HG03025 (cell line): ENCODE data around the gene IFIH1.

ENCODE experiments used
- ATAC-seq: cut with Tn5 transposase; IDR thresholded peaks from one replicate; pipeline ENCODE4 v1.9.1; 2021; ENCODE audit warnings: mild to moderate bottlenecking, moderate library complexity; ENCODE audit not compliant: unreplicated experiment, low FRiP score

The IFIH1 gene

DNA sequence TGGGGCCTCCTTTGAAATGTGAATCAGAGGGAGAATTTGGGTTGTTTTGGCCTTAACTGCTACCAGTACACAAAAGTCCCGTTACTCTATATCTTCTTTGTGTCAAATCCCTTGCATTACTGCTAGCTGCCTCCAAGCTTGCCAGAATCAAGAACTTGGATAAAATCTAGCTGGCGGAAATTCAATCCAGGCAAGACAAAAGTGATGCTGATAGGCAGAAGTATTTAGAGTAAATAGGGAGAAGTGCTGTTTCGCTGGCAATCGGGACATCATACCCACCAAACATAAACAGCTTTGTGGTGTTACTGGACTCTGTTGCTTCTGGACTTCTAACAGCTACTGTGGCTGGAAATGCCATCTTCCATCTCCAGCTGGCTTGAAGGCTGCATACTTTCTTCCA is 2.5 kb downstream of the IFIH1 start:
- no peak for ATAC-seq

DNA sequence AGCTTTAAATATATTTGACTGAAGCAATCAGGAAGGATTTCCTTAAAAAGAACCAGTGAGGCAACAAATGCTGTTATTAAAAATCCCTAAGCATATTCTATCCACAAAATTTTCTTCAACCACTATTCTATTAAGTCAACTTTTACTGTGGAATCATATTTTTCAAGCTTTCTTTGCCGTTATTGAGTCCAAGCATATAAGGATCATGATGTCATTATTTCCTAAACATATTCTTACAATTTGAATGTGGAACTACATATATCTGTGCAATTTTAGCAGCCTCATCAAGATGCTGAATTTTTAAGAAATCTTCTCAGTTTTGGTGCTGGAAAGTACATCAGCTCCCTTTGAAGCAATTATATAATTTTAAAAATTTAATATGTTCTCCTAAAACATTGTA is 5.6 kb downstream of the IFIH1 start:
- ATAC-seq: no peak

DNA sequence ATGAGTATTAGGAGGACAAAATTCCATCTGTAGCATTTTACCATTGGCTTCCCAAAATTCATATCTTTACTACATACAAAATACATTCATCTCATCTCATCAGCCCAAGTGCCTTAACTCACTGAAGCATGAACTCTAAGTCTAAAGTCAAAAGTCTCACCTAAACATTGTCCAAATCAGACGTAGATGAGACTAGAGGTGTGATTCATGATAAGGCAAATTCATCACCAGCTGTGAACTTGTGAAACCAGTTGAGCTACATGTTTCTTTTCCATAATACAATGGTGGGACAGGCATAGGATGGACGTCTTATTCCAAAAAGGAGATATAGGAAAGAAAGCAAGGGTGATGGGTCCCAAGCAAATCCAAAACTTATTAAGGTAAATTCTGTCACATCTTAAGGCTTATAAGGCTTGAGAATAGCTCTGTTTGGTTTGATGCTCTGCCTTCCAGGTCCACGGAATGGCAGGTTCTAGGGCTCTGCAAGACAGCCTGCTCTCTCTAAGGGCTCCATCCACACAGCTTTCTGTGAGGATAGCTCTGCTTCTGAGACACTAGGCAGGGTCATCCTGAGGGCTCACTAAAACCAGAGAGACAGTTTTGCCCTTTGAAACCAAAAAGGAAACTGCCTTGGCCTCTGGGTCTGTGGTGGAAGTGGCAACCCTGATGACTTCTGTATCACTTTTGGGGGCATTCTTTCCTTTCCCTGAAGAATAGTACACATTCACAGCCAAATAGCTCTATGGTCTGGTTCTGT is 9.6 kb downstream of the IFIH1 start:
- no peak for ATAC-seq

DNA sequence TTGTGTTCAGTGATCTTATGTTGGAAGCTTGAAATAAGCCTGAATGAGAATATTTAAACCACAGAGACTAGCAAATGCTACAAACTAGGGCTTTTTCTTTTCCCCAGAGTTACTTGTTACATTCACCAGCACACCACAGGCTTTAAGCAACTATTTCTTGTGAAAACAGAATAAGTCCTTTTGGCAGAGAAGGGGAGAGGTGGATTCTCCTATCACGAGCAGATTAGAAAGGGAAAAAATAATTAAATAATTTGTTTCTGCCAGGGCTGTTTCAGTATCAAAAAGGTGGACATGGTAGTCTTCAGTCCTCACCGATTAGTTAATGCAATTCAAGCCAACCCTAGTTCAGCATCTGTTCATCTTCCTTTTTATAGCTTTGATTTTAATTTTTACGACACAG is 12.6 kb downstream of the IFIH1 start:
- no peak for ATAC-seq

DNA sequence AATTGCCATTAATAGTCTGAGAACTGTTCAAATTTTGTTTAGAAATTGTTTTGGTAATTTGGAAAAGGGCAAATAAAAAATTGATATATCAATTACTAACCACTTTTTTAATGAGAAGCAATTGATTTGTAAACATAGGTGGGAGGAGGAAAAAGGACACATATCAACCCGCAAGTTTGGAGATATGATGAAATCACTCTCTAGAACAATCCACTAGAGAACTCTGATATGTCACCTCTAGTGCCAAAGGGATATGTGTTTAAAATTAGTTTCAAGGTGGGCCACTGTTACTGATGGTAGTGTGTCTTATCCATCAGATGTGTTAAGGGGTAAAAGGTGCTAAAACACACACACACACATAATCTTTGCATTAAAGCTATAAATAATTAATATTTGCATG is 16.6 kb downstream of the IFIH1 start:
- no peak for ATAC-seq

DNA sequence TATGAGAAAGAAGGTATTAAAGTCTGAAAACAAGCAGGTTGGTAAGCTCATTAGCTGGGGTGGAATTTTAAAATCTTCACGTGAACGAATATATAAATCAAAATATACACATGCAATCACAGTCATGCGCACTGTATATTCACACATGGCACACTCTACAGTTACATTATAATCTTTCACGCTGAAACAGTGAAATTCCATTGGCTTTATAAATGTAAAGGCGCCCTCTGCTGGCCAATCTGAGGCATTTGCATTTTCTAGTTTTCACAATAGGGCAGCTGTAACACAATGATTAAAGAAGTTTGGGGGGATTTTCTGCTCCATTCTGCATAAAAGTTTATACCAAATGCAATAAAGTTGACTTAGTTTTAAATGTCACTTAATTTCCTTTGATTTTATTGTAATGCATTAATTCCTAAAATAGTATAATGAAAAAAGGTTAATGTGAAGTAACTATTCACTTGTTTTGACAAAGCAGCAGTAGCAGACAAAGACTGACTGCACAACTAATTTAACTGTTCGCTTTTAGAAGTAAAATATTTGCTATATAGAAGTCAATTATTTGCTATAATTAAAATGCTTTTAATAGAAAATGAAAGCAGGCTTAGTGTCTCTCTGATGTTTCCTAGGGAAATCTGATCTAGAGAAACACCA is 17.2 kb downstream of the IFIH1 start:
- ATAC-seq: peak; percentile 69

DNA sequence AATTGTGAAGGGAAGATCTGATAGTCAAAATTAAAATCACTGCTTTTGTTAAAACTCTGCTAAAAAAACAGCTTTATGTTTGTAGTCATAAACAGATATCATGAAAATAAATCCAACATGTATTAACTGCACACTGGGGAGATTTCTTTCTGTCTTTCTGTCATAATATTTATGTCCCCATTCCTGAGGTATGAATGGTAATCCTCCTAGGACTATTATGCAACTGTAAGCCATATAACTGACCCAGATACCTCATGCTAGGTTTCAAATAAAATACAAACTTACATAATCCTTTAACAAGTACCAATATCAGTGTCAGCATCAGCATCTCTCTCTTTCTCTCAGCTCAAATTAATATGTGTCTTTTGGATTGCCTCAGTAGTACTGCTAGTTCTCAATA is 18.2 kb downstream of the IFIH1 start:
- no peak for ATAC-seq

DNA sequence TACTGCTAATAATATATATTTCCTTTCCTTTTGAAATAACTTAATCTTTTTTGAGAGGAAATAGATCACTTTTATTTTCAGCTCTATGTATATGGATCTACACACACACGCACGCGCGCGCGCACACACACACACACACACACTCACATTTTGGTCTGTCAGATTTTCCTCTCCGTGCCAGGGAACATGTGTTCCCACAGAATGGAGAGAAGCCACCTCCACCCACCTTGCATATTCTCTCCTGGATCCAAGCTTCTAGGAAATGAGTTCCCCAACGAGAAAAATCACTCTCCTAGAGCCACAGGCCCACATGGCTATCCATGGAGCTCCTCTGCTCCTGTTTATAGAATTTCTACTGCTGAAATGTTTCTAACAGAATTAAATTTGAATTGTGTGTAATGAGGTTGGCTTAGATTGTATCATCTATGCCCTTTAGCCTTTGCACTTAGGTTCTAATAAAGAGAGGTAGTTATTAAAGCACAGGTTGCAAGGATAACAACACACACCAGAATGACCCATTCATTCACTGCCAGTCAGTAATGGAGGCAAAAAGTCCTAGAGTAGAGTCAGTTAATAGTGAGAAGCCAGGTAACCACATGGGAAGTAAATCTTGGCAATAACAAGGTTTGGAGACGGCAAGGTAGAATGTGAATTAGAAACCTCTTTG is 19.7 kb downstream of the IFIH1 start:
- no peak for ATAC-seq

DNA sequence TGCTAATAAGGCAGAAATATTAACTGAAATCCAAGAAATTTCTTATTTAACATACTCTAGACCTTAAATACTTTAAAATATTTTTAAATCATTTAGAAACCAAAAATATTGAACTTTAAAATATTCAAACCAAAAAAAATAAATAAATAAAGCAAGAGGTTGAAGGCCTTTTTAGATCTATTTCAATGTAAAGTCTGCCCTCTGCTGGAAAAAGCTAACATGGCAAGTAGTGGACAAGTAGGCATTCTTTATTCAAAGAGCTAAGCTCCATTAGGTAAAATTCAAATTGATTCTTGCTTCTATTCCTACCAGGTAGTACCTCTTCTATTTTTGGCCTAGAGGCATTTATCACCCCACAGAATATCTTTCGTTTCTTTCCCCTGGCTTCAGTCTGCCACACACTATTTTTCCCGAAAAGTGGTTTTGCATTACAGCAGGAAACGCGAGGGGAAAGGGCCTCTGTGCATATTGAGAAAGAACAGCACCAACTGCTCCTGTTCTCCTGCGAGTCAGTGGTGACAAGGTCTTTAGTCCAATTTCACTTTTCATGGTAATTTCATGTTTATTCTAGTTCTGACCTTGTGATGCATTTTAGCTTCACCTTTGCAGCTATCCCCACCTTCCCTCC is 20.4 kb downstream of the IFIH1 start:
- ATAC-seq: peak; percentile 62

DNA sequence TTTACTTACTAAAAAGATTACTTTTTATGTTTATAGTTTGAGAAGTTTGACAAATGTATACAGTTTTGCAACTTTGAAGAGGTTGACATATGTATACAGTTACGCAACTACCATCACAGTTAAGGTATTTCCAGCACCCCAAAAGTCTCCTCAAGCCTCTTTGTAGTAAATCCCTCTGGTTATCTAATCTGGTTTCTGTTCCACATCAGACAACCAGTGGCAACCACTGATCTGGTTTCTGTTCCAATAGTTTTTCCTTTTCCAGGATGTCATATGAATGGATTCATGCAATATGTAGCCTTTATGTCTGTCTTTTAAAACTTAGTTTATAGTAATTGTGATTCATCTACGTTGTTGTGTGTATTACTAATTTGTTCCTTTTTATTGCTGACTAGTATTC is 23.5 kb downstream of the IFIH1 start:
- ATAC-seq: no peak

DNA sequence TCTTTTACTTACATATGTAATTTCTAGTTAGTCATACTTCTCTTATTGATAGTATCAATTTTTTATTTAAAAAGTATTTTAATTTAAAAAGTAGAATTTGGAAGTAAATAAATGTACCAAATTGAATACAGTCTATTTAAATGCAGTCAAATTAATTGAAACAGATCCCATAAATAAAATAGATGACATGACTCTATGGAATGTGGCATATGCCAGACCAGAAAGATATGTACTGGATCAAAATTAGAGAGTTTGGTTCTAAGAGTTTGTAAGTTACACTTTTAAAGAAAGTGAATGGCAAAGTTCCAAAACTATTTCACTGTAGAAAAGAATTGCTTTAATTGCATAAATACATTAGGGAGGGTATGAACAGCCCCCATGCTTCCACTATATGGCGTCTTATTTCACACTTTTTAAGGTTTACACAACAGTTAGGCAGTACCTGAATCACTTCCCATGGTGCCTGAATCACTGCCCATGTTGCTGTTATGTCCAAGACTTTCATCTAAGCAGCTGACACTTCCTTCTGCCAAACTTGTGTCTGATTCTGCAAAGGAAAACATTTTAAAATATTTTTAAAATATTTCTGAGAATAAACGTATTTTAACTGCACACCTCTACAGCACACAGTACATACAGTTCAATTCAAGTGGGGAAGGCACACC is 25.2 kb downstream of the IFIH1 start:
- no peak for ATAC-seq

DNA sequence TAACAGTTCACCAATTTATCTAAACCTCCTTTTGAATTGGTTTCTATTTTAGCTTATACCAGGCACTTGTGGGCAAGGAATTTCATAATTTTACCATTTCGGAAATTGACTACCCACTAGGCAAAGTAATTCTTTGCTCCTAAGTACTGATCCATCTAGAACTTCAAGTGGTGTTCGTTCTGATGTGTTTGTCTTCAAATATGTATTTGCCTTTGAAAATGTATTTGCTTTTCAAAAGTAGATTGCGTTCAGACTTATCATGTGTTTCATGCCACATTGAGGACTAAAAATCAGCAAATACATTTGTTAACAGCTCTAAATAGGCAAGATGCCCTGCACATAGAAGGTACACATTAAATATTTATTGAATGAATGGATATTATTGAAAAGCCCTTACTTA is 26.7 kb downstream of the IFIH1 start:
- no peak for ATAC-seq

DNA sequence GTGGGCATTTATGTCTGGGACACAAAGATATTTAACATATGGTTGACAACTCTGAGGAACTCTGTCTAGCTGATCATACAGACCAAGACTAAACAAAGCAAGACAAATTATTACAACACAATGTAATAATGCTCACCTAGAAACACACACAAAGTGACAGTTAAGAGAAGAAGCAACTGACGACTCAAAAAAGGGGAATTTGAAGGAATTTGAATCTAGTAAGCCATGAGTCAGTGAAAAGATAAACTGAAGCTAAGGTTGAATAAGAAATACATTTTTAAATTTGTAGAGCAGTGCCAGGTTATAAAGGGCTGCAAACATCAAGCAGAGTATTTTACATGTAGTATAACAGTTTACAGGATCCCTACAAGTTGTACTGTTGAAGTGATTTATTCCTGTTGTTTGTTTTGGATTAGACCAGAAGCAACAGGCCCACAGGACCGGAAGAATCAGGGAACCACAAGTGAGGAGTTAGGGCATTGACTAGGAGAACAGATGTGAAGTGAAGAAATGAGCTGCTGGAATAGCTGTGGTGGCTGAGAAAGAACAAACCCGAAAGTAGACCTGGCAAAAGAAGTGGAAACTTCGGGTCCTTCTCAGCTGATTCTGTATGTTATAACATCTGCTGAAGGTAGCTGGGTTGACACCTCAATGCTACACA is 35.6 kb downstream of the IFIH1 start:
- ATAC-seq: no peak

DNA sequence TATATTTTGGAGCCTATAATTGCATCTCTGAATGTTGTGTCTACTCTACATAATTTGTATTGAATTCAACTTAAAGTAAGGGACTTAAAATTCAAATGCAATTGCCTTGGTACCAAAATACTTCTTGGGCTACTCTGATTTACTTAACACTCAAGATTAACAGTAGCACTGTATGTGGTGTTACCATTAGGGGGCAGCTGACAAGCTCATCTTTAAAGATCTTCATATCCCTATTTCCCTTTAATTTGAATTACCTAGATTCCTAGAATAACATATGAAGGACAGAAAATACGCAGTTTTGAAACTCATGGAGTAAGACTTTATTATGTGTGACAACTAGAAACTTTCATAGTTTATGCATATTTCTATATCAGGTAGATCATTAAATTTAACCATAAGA is 37.8 kb downstream of the IFIH1 start:
- ATAC-seq: no peak

DNA sequence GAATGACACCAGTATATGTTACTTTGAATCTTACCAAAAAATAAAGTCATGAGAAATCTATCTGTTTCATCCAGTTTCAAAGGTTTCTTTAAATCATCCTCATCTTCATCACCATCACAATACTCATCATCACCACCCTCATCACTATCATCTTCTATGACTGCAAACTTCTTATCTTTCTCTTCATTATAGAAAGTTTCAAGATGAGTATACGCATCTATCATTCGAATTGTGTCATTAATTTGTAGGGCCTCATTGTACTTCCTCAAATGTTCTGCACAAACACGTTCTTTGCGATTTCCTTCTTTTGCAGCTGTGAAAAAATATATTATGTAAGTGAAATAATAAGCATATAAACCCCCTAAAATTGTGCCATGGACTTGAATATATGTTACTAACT is 41.1 kb downstream of the IFIH1 start:
- ATAC-seq: no peak

DNA sequence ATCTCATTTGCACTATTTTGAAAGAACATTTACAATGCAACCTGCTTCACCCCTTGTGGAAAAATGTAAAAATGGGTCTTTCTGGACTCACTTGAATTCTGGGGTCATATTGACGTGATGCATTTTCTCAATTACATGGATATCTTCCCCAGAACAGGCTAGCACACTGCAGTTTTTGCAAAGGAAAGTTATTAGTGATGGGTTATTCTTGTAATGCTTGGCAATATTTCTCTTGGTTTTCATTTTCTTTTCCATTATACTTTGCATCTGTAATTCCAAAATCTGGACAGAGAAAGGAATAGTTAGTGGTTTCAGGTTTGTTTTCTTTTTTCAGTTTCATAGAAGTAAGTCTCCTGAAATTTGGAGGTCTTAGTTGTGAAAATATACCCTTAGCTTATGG is 50.5 kb downstream of the IFIH1 start:
- no peak for ATAC-seq

DNA sequence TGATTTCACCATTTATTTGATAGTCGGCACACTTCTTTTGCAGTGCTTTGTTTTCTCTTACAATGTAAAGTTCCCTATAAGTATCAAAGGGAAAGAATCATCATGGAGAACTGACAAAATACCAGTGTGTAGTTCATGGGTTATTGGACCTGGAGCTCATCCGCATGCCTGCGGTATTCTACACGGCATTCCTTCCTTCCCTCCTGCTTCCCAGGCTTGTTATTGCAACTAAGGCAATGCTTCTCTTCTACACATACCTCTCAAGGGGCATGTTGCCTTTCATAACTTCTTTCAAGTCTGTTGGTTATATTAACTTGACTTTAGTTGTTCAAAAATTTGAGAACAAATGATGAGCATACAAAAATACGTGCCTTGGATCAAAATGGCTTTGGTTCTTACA is 51.0 kb downstream of the IFIH1 start:
- ATAC-seq: no peak

DNA sequence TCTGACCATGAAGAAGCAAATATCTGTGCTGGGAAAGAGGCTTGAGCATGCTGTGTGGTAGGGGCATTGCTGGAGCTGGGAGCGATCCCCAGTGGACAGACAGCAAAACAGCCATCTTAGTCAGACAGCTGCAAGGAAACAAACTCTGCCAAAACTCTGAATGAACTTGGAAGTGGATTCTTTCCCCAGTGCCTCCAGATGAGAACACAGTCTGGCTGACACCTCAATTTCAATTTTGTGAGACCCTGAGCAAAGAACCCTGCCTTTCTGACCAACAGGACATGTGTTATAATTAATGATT is 52.1 kb downstream of the IFIH1 start:
- no peak for ATAC-seq

DNA sequence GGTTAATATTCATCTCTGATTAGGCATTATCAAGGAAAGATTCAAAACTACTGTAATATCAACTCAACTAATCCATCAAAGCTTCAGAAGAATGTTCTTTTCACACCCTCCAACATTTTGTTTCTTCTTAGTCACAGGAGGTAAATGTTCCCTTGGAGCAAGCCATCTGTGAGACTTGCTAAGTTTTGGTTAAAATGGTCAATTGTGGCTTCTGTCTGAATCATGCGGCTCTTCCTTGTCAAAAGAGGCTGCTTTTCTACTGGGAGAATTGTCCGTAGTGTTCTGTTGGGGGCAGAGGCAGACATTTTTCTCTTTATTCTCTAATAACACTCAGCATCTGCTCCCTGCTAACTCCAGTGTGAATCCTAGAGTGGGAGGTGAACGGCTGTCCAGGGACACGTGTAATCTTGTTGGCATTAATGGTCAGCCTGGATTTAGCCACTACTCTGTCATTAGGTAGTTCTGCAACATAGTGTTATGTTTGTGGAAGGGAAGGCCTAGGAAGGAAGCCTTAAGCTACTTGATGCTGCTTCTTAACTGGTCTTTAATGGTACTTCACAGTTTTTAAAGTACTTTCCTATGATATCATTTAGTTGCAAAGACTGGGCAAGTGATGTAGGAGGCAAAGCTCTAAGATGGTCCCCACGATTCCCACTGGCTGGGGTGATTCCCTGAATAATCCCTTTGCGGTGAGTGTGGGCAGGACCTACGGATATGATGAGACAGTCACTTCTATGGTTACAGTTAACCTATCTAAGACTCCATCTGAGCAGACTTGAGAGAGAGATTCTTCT is 52.6 kb downstream of the IFIH1 start:
- ATAC-seq: no peak
